OCI-LY1 (cell line): ENCODE measurements around the gene HOXD9.

Source experiments
- H2AFZ ChIP-seq: fragments of 200-600 bp; sonication (generic), shearing (Covaris generic); 2 replicates; pipeline ENCODE4 v1.6.0; 2014; ENCODE audit warnings: antibody characterized with exemption, mild to moderate bottlenecking, low read length
- H3F3A ChIP-seq: fragments of 200-600 bp; sonication (generic), shearing (Covaris generic); 2 replicates; pipeline ENCODE4 v1.6.0; 2014; ENCODE audit warnings: mild to moderate bottlenecking, antibody characterized with exemption, low read length, moderate library complexity; ENCODE audit not compliant: insufficient read depth
- H3K27ac ChIP-seq: fragments of 200-600 bp; sonication (generic); 2 replicates; pipeline ENCODE4 v1.5.1; 2014; ENCODE audit warnings: low read length, mixed run types, mild to moderate bottlenecking, low read depth; ENCODE audit not compliant: poor library complexity, severe bottlenecking
- H3K27me3 ChIP-seq: fragments of 200-600 bp; sonication (generic); 2 replicates; pipeline ENCODE4 v1.6.0; 2014; ENCODE audit warnings: antibody characterized with exemption, mild to moderate bottlenecking, low read length, moderate library complexity; ENCODE audit not compliant: insufficient read depth
- H3K36me3 ChIP-seq: fragments of 200-600 bp; sonication (generic); 2 replicates; pipeline ENCODE4 v1.6.1; 2014; ENCODE audit warnings: mild to moderate bottlenecking, antibody characterized with exemption, low read length, moderate library complexity, mixed read lengths; ENCODE audit not compliant: insufficient read depth
- H3K4me1 ChIP-seq: fragments of 200-600 bp; sonication (generic); 2 replicates; pipeline ENCODE4 v1.5.1; 2014; ENCODE audit warnings: mild to moderate bottlenecking, low read length, moderate library complexity; ENCODE audit not compliant: insufficient read depth, severe bottlenecking
- H3K4me2 ChIP-seq: fragments of 200-600 bp; sonication (generic), shearing (Covaris generic); 2 replicates; pipeline ENCODE4 v1.6.1; 2014; ENCODE audit warnings: low read length
- H3K4me3 ChIP-seq: fragments of 200-600 bp; sonication (generic); 2 replicates; pipeline ENCODE4 v1.5.1; 2014; ENCODE audit warnings: low read length, low read depth, mild to moderate bottlenecking, mixed read lengths; ENCODE audit not compliant: poor library complexity, severe bottlenecking
- H3K79me2 ChIP-seq: fragments of 200-600 bp; shearing (Covaris generic); 2 replicates; pipeline ENCODE4 v1.6.1; 2016; ENCODE audit warnings: mixed run types, low read length, mixed read lengths; ENCODE audit not compliant: insufficient read depth
- H3K9ac ChIP-seq: fragments of 200-600 bp; sonication (generic), shearing (Covaris generic); 2 replicates; pipeline ENCODE4 v1.6.1; 2014; ENCODE audit warnings: mild to moderate bottlenecking, low read length, mixed read lengths
- H3K9me2 ChIP-seq: fragments of 200-600 bp; sonication (generic), shearing (Covaris generic); 2 replicates; pipeline ENCODE4 v1.6.1; 2014; ENCODE audit warnings: low read depth, mild to moderate bottlenecking, low read length, mixed read lengths
- H3K9me3 ChIP-seq: fragments of 200-600 bp; shearing (Covaris generic); 2 replicates; pipeline ENCODE4 v1.6.1; 2014; ENCODE audit warnings: low read length, mixed read lengths
- H4K20me1 ChIP-seq: fragments of 200-600 bp; sonication (generic), shearing (Covaris generic); 2 replicates; pipeline ENCODE4 v1.6.0; 2016; ENCODE audit warnings: mild to moderate bottlenecking, low read length; ENCODE audit not compliant: insufficient read depth
- CTCF ChIP-seq: fragments of 200-600 bp; sonication (generic), shearing (Covaris generic); IDR thresholded peaks from 2 replicates; pipeline ENCODE4 v1.5.1; 2017; ENCODE audit warnings: mild to moderate bottlenecking, antibody characterized with exemption, low read length, moderate library complexity, mixed read lengths
- EZH2 ChIP-seq: fragments of 200-600 bp; sonication (generic), shearing (Covaris generic); IDR thresholded peaks from 2 replicates; pipeline ENCODE4 v1.8.0; 2017; ENCODE audit warnings: borderline replicate concordance, mixed run types, mild to moderate bottlenecking, antibody characterized with exemption, low read length, moderate library complexity, mixed read lengths

HOXD9 gene

DNA sequence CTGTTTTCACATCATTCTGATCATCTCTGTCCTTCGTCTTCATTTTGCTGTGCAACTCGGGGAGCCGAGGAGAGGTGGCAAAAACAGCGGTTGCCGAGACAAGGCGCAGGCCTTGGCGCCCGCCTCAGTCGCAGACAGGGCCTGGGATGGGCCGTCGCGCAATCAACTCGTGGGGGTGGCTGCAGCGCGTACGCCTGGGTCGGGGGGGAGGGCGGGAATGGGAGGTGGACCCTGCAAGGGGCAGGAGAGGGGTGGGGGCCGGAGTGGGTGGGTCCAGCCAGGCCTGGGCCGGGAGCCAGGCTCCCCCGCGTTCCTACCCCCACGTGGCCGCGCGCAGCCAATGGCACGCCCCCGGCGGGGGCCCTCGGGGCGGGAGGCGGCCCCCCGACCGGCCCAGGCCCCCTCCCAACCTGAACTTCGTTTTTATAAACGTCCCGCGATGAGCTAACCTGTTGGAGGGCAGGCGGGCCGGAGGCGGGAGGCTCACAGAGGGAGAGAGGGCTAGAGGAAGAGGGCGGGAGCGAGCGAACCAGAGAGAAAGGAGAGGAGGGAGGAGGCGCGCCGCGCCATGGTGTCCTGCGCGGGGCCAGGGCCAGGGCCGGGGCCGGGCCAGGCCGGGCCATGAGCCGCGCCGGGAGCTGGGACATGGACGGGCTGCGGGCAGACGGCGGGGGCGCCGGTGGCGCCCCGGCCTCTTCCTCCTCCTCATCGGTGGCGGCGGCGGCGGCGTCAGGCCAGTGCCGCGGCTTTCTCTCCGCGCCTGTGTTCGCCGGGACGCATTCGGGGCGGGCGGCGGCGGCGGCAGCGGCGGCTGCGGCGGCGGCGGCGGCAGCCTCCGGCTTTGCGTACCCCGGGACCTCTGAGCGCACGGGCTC, 30.0 kb upstream of the HOXD9 start, which contains the start of gene HOXD13:
TSS of gene HOXD13 (plus strand) at position 452 of the 875 bp plus-strand sequence. CDS start at position 622, 170 bp downstream.
- H3K36me3 ChIP-seq: no peaks in the 10 kb centered on the region
- no peak within 1 kb of the TSS for H3K27ac ChIP-seq
- H3K27me3 ChIP-seq: peaks cover 6% of the 10 kb centered on the region; the same call in 1 of the 2 replicates
- H4K20me1 ChIP-seq: no peaks in the 10 kb centered on the region
- no peaks in the 10 kb centered on the region for H3F3A ChIP-seq
- H2AFZ ChIP-seq: no peak within 1 kb of the TSS
- no peaks in the 10 kb centered on the region for H3K9me2 ChIP-seq
- H3K4me3 ChIP-seq: no peak within 1 kb of the TSS
- no peak within 1 kb of the TSS for H3K9ac ChIP-seq
- H3K4me2 ChIP-seq: no peak within 1 kb of the TSS
- no peaks in the 10 kb centered on the region for H3K79me2 ChIP-seq
- H3K4me1 ChIP-seq: peaks cover 11% of the 10 kb centered on the region
- no peak for TF ChIP-seq CTCF
- no peak for TF ChIP-seq EZH2
- H3K9me3 ChIP-seq: no peaks in the 10 kb centered on the region

DNA sequence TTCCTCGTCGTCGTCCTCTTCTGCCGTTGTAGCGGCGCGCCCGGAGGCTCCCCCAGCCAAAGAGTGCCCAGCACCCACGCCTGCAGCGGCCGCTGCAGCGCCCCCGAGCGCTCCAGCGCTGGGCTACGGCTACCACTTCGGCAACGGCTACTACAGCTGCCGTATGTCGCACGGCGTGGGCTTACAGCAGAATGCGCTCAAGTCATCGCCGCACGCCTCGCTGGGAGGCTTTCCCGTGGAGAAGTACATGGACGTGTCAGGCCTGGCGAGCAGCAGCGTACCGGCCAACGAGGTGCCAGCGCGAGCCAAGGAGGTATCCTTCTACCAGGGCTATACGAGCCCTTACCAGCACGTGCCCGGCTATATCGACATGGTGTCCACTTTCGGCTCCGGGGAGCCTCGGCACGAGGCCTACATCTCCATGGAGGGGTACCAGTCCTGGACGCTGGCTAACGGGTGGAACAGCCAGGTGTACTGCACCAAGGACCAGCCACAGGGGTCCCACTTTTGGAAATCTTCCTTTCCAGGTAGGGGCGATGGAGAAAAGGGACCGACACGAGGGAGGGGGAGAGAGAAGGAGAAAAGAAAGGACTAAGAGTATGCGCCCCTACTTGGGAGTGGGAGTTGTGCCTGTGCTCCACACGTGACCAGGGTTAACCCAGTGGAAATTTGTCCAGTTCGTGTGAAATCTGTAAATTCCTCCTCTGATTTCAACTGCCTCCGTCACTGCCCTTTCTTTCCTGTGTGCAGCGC, 29.2 kb upstream of the HOXD9 start:
- no peak overlapping the region for H3K4me3 ChIP-seq
- no peak overlapping the region for H3K4me2 ChIP-seq
- no peaks in the 10 kb centered on the region for H3K79me2 ChIP-seq
- H3K9ac ChIP-seq: no peak overlapping the region
- H3F3A ChIP-seq: no peaks in the 10 kb centered on the region
- H3K9me3 ChIP-seq: no peaks in the 10 kb centered on the region
- H3K36me3 ChIP-seq: no peaks in the 10 kb centered on the region
- H3K9me2 ChIP-seq: no peaks in the 10 kb centered on the region
- no peak for TF ChIP-seq EZH2
- no peak for TF ChIP-seq CTCF
- no peak overlapping the region for H2AFZ ChIP-seq
- no peak overlapping the region for H3K27ac ChIP-seq
- H3K4me1 ChIP-seq: peaks cover 12% of the 10 kb centered on the region
- H4K20me1 ChIP-seq: no peaks in the 10 kb centered on the region
- H3K27me3 ChIP-seq: peaks cover 4% of the 10 kb centered on the region; the same call in 1 of the 2 replicates

- Histone ChIP-seq H2AFZ (no peak overlapping the region), H3F3A (no peaks in the 10 kb centered on the region), H3K36me3 (no peaks in the 10 kb centered on the region), H3K27ac (no peak overlapping the region), H3K4me2 (no peak overlapping the region), H3K4me3 (no peak overlapping the region), H4K20me1 (no peaks in the 10 kb centered on the region), H3K27me3 (no peaks in the 10 kb centered on the region), H3K9me2 (no peaks in the 10 kb centered on the region), H3K9me3 (no peaks in the 10 kb centered on the region), H3K79me2 (no peaks in the 10 kb centered on the region), H3K4me1 (peaks cover 12% of the 10 kb centered on the region), H3K9ac (no peak overlapping the region)
- TF ChIP-seq EZH2 (no peak), CTCF (no peak)
These were observed 28.6 kb upstream of the HOXD9 start for GRCh38 chr2:176093898-176094249.
